OCI-LY1 (cell line): ENCODE data around the gene KAT14.

Source experiments
- H2AFZ ChIP-seq: fragments of 200-600 bp; sonication (generic), shearing (Covaris generic); 2 replicates; pipeline ENCODE4 v1.6.0; 2014; ENCODE audit warnings: antibody characterized with exemption, mild to moderate bottlenecking, low read length
- H3F3A ChIP-seq: fragments of 200-600 bp; sonication (generic), shearing (Covaris generic); 2 replicates; pipeline ENCODE4 v1.6.0; 2014; ENCODE audit warnings: mild to moderate bottlenecking, antibody characterized with exemption, low read length, moderate library complexity; ENCODE audit not compliant: insufficient read depth
- H3K27ac ChIP-seq: fragments of 200-600 bp; sonication (generic); 2 replicates; pipeline ENCODE4 v1.5.1; 2014; ENCODE audit warnings: low read length, mixed run types, mild to moderate bottlenecking, low read depth; ENCODE audit not compliant: poor library complexity, severe bottlenecking
- H3K27me3 ChIP-seq: fragments of 200-600 bp; sonication (generic); 2 replicates; pipeline ENCODE4 v1.6.0; 2014; ENCODE audit warnings: antibody characterized with exemption, mild to moderate bottlenecking, low read length, moderate library complexity; ENCODE audit not compliant: insufficient read depth
- H3K36me3 ChIP-seq: fragments of 200-600 bp; sonication (generic); 2 replicates; pipeline ENCODE4 v1.6.1; 2014; ENCODE audit warnings: mild to moderate bottlenecking, antibody characterized with exemption, low read length, moderate library complexity, mixed read lengths; ENCODE audit not compliant: insufficient read depth
- H3K4me1 ChIP-seq: fragments of 200-600 bp; sonication (generic); 2 replicates; pipeline ENCODE4 v1.5.1; 2014; ENCODE audit warnings: mild to moderate bottlenecking, low read length, moderate library complexity; ENCODE audit not compliant: insufficient read depth, severe bottlenecking
- H3K4me2 ChIP-seq: fragments of 200-600 bp; sonication (generic), shearing (Covaris generic); 2 replicates; pipeline ENCODE4 v1.6.1; 2014; ENCODE audit warnings: low read length
- H3K4me3 ChIP-seq: fragments of 200-600 bp; sonication (generic); 2 replicates; pipeline ENCODE4 v1.5.1; 2014; ENCODE audit warnings: low read length, low read depth, mild to moderate bottlenecking, mixed read lengths; ENCODE audit not compliant: poor library complexity, severe bottlenecking
- H3K79me2 ChIP-seq: fragments of 200-600 bp; shearing (Covaris generic); 2 replicates; pipeline ENCODE4 v1.6.1; 2016; ENCODE audit warnings: mixed run types, low read length, mixed read lengths; ENCODE audit not compliant: insufficient read depth
- H3K9ac ChIP-seq: fragments of 200-600 bp; sonication (generic), shearing (Covaris generic); 2 replicates; pipeline ENCODE4 v1.6.1; 2014; ENCODE audit warnings: mild to moderate bottlenecking, low read length, mixed read lengths
- H3K9me2 ChIP-seq: fragments of 200-600 bp; sonication (generic), shearing (Covaris generic); 2 replicates; pipeline ENCODE4 v1.6.1; 2014; ENCODE audit warnings: low read depth, mild to moderate bottlenecking, low read length, mixed read lengths
- H3K9me3 ChIP-seq: fragments of 200-600 bp; shearing (Covaris generic); 2 replicates; pipeline ENCODE4 v1.6.1; 2014; ENCODE audit warnings: low read length, mixed read lengths
- H4K20me1 ChIP-seq: fragments of 200-600 bp; sonication (generic), shearing (Covaris generic); 2 replicates; pipeline ENCODE4 v1.6.0; 2016; ENCODE audit warnings: mild to moderate bottlenecking, low read length; ENCODE audit not compliant: insufficient read depth
- EZH2 ChIP-seq: fragments of 200-600 bp; sonication (generic), shearing (Covaris generic); IDR thresholded peaks from 2 replicates; pipeline ENCODE4 v1.8.0; 2017; ENCODE audit warnings: borderline replicate concordance, mixed run types, mild to moderate bottlenecking, antibody characterized with exemption, low read length, moderate library complexity, mixed read lengths
- TF ChIP-seq, protein P1 (sequence below): fragments of 200-600 bp; sonication (generic), shearing (Covaris generic); IDR thresholded peaks from 2 replicates; pipeline ENCODE4 v1.5.1; 2017; ENCODE audit warnings: mild to moderate bottlenecking, antibody characterized with exemption, low read length, moderate library complexity, mixed read lengths

Gene KAT14

DNA sequence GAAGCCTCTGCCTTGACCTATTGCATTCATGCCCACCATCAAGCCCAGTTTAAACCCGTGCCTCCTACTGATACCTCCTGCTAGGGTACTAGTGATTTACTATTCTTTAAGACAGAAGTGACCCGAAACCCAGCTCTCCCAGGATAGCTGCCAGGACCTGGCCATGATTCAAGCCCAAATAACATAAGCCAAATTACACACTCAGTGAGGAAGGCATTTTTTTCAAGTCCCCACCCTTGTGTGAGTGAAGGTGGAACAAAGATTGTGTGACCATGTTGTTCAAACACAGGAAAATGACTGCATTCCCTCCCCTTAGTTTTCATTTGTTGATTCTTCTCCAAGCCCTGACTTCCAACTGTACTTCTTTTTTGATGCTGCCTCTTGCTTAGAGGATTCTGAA, 3.7 kb upstream of the KAT14 start:
- H3K4me3 ChIP-seq = no peak overlapping the region
- peaks cover 9% of the 10 kb centered on the region for H3K79me2 ChIP-seq
- peaks cover 10% of the 10 kb centered on the region for H3K4me1 ChIP-seq
- no peak overlapping the region for H2AFZ ChIP-seq
- no peaks in the 10 kb centered on the region for H3K9me3 ChIP-seq
- H3K27ac ChIP-seq = no peak overlapping the region
- H3K4me2 ChIP-seq = no peak overlapping the region
- H3K36me3 ChIP-seq = no peaks in the 10 kb centered on the region; the same call in 1 of the 2 replicates
- no peaks in the 10 kb centered on the region; the same call in 1 of the 2 replicates for H3K27me3 ChIP-seq
- no peaks in the 10 kb centered on the region for H3K9me2 ChIP-seq
- H4K20me1 ChIP-seq = no peaks in the 10 kb centered on the region
- no peaks in the 10 kb centered on the region for H3F3A ChIP-seq
- no peak overlapping the region for H3K9ac ChIP-seq
- TF ChIP-seq, protein P1, sequence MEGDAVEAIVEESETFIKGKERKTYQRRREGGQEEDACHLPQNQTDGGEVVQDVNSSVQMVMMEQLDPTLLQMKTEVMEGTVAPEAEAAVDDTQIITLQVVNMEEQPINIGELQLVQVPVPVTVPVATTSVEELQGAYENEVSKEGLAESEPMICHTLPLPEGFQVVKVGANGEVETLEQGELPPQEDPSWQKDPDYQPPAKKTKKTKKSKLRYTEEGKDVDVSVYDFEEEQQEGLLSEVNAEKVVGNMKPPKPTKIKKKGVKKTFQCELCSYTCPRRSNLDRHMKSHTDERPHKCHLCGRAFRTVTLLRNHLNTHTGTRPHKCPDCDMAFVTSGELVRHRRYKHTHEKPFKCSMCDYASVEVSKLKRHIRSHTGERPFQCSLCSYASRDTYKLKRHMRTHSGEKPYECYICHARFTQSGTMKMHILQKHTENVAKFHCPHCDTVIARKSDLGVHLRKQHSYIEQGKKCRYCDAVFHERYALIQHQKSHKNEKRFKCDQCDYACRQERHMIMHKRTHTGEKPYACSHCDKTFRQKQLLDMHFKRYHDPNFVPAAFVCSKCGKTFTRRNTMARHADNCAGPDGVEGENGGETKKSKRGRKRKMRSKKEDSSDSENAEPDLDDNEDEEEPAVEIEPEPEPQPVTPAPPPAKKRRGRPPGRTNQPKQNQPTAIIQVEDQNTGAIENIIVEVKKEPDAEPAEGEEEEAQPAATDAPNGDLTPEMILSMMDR = no peak
- TF ChIP-seq EZH2 = no peak

DNA sequence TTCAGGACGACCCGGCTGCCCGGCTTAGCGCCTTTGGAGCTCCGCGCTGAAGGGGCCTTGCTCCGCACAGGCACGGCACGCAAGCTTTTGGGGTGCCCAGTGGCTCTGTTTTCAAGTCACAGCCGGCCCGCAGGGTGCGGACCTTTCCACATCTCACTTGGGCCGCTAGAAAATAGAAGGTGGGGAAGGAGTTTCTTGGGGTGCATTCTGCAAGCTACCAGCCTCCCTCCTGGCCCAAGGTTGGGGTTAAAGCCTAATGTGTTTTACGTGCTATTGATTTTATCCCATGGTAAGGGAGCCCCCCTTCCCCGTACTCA, 561 bp downstream of the KAT14 start:
- Histone ChIP-seq H3K27me3 (no peaks in the 10 kb centered on the region), H3K4me1 (peaks cover 24% of the 10 kb centered on the region), H3K79me2 (peaks cover 18% of the 10 kb centered on the region), H3K4me3 (peak overlapping the region; percentile 93), H4K20me1 (no peaks in the 10 kb centered on the region; the same call in 1 of the 2 replicates), H3F3A (no peaks in the 10 kb centered on the region), H3K9me3 (no peaks in the 10 kb centered on the region), H2AFZ (no peak overlapping the region), H3K36me3 (peaks cover 16% of the 10 kb centered on the region), H3K4me2 (peak overlapping the region; percentile 98), H3K27ac (peak overlapping the region; percentile 44), H3K9me2 (no peaks in the 10 kb centered on the region), H3K9ac (peak overlapping the region; percentile 97)
- TF ChIP-seq, protein P1 = no peak
- no peak for TF ChIP-seq EZH2

DNA sequence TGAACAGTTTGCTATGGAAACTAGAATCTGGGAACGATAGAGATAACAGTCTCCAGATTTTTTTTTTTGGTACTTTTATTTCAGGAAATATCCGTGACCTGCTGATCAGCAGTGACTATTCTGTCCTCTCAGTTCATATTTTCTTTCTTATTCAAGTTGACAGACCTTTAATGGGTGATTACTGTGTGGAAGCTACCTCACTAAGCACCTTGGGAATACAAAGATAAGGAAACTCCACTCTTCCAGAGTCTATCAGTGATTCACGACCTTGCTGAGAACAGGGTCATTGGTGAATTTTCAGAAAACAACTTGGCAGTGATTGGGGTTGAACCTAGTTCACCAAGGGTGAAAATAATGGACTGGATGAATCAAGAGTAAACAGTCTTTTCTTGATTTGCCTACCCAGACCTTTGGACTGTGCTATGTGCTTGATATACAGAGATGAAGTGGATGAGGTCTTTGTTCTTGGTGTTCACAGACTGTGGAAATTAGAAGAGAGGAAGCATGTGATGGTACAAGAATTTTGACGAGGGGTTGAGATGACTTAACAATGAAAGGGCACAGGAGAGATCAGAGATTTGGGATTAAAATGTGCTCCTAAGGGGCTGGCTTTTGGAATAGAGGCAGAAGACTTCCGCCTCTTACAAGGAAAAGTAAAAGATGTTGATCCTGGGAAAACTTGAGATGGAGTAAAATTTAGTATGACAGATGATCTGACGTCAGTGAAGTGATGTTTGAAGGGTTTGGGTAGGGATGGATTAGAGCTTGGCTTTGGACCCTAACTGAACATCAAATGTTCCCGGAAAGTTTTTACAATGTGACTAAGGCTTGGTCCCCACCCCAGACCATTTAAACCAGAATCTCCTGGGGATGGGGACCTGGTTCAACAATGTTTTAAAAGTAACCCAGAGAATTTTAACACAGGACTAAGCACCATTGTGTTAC, 1.2 kb downstream of the KAT14 start:
- H3F3A ChIP-seq = no peaks in the 10 kb centered on the region
- H2AFZ ChIP-seq = no peak overlapping the region
- TF ChIP-seq EZH2 = no peak
- peaks cover 18% of the 10 kb centered on the region for H3K36me3 ChIP-seq
- no peaks in the 10 kb centered on the region for H3K9me2 ChIP-seq
- no peaks in the 10 kb centered on the region for H3K9me3 ChIP-seq
- H3K27me3 ChIP-seq = no peaks in the 10 kb centered on the region
- peak overlapping the region; percentile 97 for H3K9ac ChIP-seq
- no peaks in the 10 kb centered on the region; the same call in 1 of the 2 replicates for H4K20me1 ChIP-seq
- peak overlapping the region; percentile 44 for H3K27ac ChIP-seq
- H3K4me1 ChIP-seq = peaks cover 24% of the 10 kb centered on the region
- peaks cover 18% of the 10 kb centered on the region for H3K79me2 ChIP-seq
- peak overlapping the region; percentile 93 for H3K4me3 ChIP-seq
- H3K4me2 ChIP-seq = peak overlapping the region; percentile 98
